OCI-LY3 (cell line): Measurements from ENCODE around the gene CCNA1.

ENCODE experiments used
- H2AFZ ChIP-seq: fragments of 200-600, 300-600 bp; shearing (Covaris generic); 2 replicates; pipeline ENCODE4 v1.6.0; 2014; ENCODE audit warnings: antibody characterized with exemption, low read depth, low read length
- H3K27ac ChIP-seq: fragments of 200-600, 300-600 bp; sonication (generic); 2 replicates; pipeline ENCODE4 v1.5.1; 2014; ENCODE audit warnings: mild to moderate bottlenecking, low read length, moderate library complexity, mixed read lengths
- H3K27me3 ChIP-seq: fragments of 200-600, 300-600 bp; sonication (generic); 2 replicates; pipeline ENCODE4 v1.6.1; 2014; ENCODE audit warnings: low read depth, low read length, mixed read lengths
- H3K36me3 ChIP-seq: fragments of 200-600, 300-600 bp; sonication (generic); replicated peaks from 2 replicates; pipeline ENCODE3; 2014; ENCODE audit warnings: low read depth, low read length, mixed read lengths
- H3K4me1 ChIP-seq: fragments of 300-600, 200-600 bp; sonication (generic); 2 replicates; pipeline ENCODE4 v1.6.1; 2014; ENCODE audit warnings: low read length, mixed read lengths
- H3K4me2 ChIP-seq: fragments of 200-600, 300-600 bp; sonication (generic); 2 replicates; pipeline ENCODE4 v1.6.1; 2014; ENCODE audit warnings: low read length, mixed read lengths
- H3K4me3 ChIP-seq: fragments of 300-600, 200-600 bp; sonication (generic); 2 replicates; pipeline ENCODE4 v1.5.1; 2014; ENCODE audit warnings: antibody characterized with exemption, mild to moderate bottlenecking, low read length, moderate library complexity
- H3K79me2 ChIP-seq: fragments of 300-600, 200-600 bp; shearing (Covaris generic); 2 replicates; pipeline ENCODE4 v1.6.1; 2014; ENCODE audit warnings: mild to moderate bottlenecking, low read length, mixed read lengths
- H3K9ac ChIP-seq: fragments of 300-600, 200-600 bp; shearing (Covaris generic); 2 replicates; pipeline ENCODE4 v1.6.0; 2014; ENCODE audit warnings: mild to moderate bottlenecking, low read length, moderate library complexity
- H3K9me3 ChIP-seq: fragments of 200-600, 300-600 bp; shearing (Covaris generic); 2 replicates; pipeline ENCODE4 v1.6.1; 2014; ENCODE audit warnings: low read length, mixed read lengths; ENCODE audit not compliant: insufficient read depth
- H4K20me1 ChIP-seq: fragments of 200-600, 300-600 bp; sonication (generic); 2 replicates; pipeline ENCODE4 v1.6.1; 2016; ENCODE audit warnings: low read length, mixed read lengths; ENCODE audit not compliant: insufficient read depth
- CTCF ChIP-seq: fragments of 200-600, 300-600 bp; sonication (generic); IDR thresholded peaks from 2 replicates; pipeline ENCODE4 v1.5.1; 2014; ENCODE audit warnings: antibody characterized with exemption, low read length, low read depth
- EZH2phosphoT487 ChIP-seq: fragments of 200-600 bp; shearing (Covaris generic); IDR thresholded peaks from 2 replicates; pipeline ENCODE4 v1.6.1; 2018; ENCODE audit warnings: antibody characterized with exemption, mixed run types, low read depth

Gene CCNA1

DNA sequence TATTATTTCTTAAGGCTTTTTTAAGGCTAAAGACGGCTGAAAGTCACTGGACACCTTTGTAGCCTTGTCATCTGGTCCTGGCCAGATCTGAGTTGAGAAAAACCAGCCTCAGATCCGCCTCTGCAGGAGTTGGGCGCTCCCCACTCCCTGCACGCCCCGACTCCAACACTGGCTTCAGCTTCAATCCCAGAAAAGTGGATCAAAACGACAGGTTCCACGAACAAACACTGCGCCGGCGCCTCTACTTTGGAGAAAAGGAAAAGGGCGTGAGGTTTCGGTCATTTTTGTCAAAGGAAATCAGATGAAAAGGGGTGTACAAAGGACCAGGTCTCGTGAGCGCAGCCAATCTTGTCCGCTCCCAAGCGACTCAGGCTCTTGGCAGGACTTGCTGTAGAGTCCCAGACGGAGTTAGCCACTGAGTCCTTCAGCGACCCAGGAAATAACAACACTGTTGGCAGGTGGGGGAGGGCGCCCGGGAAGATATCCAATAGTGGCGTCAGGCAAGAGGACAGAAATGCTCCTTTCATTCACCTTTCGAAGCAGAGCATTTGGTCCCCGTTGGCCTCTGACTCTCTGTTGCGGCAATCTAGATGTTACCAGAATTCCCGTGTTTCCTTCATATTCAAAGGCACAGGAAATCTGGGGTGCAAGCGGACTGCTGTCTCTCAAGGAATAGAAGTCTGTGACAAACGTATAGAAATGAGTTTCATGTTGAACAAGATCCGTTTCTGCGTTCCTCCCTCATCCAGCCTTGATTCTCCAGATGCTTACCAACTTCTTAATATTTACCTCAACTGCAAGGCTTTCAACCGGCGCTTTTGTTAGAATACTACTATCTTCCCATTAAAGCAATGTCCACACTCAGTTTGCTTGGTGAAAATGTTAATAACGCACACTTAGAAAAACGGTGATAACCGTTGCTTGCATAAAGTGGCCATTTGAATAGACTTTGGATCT, 1.8 kb upstream of the CCNA1 start:
- H3K4me1 ChIP-seq: no peaks in the 10 kb centered on the region
- H3K27ac ChIP-seq: no peak overlapping the region
- no peaks in the 10 kb centered on the region for H3K79me2 ChIP-seq
- no peaks in the 10 kb centered on the region for H3K9me3 ChIP-seq
- H2AFZ ChIP-seq: no peak overlapping the region
- no peak overlapping the region for H3K4me3 ChIP-seq
- H3K27me3 ChIP-seq: no peaks in the 10 kb centered on the region
- no peaks in the 10 kb centered on the region for H3K36me3 ChIP-seq
- H3K4me2 ChIP-seq: no peak overlapping the region
- TF ChIP-seq EZH2phosphoT487 (no peak), CTCF (no peak)
- no peak overlapping the region for H3K9ac ChIP-seq
- H4K20me1 ChIP-seq: no peaks in the 10 kb centered on the region

DNA sequence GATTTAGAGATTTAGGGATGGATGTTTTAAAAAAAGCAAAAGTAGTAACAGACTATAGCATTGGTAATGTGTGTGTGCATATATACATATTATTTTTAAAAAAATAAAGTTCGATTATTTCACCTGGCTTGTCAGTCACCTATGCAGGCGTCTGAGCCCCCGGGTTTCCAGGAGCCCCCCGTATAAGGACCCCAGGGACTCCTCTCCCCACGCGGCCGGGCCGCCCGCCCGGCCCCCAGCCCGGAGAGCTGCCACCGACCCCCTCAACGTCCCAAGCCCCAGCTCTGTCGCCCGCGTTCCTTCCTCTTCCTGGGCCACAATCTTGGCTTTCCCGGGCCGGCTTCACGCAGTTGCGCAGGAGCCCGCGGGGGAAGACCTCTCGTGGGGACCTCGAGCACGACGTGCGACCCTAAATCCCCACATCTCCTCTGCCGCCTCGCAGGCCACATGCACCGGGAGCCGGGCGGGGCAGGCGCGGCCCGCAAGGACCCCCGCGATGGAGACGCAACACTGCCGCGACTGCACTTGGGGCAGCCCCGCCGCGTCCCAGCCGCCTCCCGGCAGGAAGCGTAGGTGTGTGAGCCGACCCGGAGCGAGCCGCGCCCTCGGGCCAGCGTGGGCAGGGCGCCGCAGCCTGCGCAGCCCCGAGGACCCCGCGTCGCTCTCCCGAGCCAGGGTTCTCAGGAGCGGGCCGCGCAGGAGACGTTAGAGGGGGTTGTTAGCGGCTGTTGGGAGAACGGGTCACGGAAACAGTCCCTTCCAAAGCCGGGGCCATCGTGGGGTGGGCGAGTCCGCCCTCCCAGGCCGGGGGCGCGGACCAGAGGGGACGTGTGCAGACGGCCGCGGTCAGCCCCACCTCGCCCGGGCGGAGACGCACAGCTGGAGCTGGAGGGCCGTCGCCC, 840 bp upstream of the CCNA1 start:
- Histone ChIP-seq H4K20me1 (no peaks in the 10 kb centered on the region), H3K36me3 (no peaks in the 10 kb centered on the region), H3K4me3 (no peak overlapping the region), H3K4me2 (no peak overlapping the region), H2AFZ (no peak overlapping the region), H3K79me2 (no peaks in the 10 kb centered on the region), H3K27ac (no peak overlapping the region), H3K9me3 (no peaks in the 10 kb centered on the region), H3K9ac (no peak overlapping the region), H3K27me3 (no peaks in the 10 kb centered on the region), H3K4me1 (no peaks in the 10 kb centered on the region)
- no peak for TF ChIP-seq CTCF
- no peak for TF ChIP-seq EZH2phosphoT487

GRCh38 chr13:36436811-36437210, 4.5 kb downstream of the CCNA1 start:
- no peaks in the 10 kb centered on the region for H3K4me1 ChIP-seq

More at GRCh38 chr13:36436811-36437210, 4.5 kb downstream of the CCNA1 start:
- H3K79me2 ChIP-seq: no peaks in the 10 kb centered on the region
- H3K36me3 ChIP-seq: no peaks in the 10 kb centered on the region
- no peak overlapping the region for H3K9ac ChIP-seq
- H3K4me3 ChIP-seq: no peak overlapping the region
- no peak overlapping the region for H2AFZ ChIP-seq
- no peaks in the 10 kb centered on the region for H3K27me3 ChIP-seq
- no peaks in the 10 kb centered on the region for H3K9me3 ChIP-seq
- H3K4me2 ChIP-seq: no peak overlapping the region
- H4K20me1 ChIP-seq: no peaks in the 10 kb centered on the region
- no peak for TF ChIP-seq CTCF
- no peak for TF ChIP-seq EZH2phosphoT487
- H3K27ac ChIP-seq: no peak overlapping the region
